ENCODE results near the gene FBP1.

FBP1 gene

GRCh38 chr9:94639061-94639998 is at the start of gene FBP1:
Gene FBP1, minus strand, starts transcription at chr9:94639518. Its CDS starts 208 bp downstream, at chr9:94639310.
- Histone ChIP-seq H3K4me1 (ENCODE audit: insufficient read depth, low read length) (peaks cover 6% of the 10 kb centered on the region; the same call in 1 of the 2 replicates), H3K27me3 (ENCODE audit: insufficient read depth, low read length) (peaks cover 75% of the 10 kb centered on the region), H3K9me3 (ENCODE audit: insufficient read depth, low read depth, low read length) (no peaks in the 10 kb centered on the region), H3K9ac (ENCODE audit: low read depth, low read length) (peak within 1 kb of the TSS; percentile 51; the same call in 1 of the 2 replicates), H3K4me3 (ENCODE audit: low read length) (peak within 1 kb of the TSS; percentile 71), H3K36me3 (ENCODE audit: insufficient read depth, low read depth, low read length) (no peaks in the 10 kb centered on the region), H3K27ac (ENCODE audit: low read length) (no peak within 1 kb of the TSS)

GRCh38 chr9:94687451-94687850 is 48.1 kb upstream of the FBP1 start:
- Histone ChIP-seq H3K36me3 (ENCODE audit: insufficient read depth, low read depth, low read length) (no peaks in the 10 kb centered on the region), H3K9ac (ENCODE audit: low read depth, low read length) (no peak overlapping the region), H3K9me3 (ENCODE audit: insufficient read depth, low read depth, low read length) (no peaks in the 10 kb centered on the region), H3K27ac (ENCODE audit: low read length) (no peak overlapping the region), H3K4me3 (ENCODE audit: low read length) (no peak overlapping the region), H3K4me1 (ENCODE audit: insufficient read depth, low read length) (no peaks in the 10 kb centered on the region), H3K27me3 (ENCODE audit: insufficient read depth, low read length) (no peaks in the 10 kb centered on the region)

- no peaks in the 10 kb centered on the region for H3K9me3 ChIP-seq (ENCODE audit: insufficient read depth, low read depth, low read length)
- H3K36me3 ChIP-seq (ENCODE audit: insufficient read depth, low read depth, low read length) = no peaks in the 10 kb centered on the region
- H3K4me3 ChIP-seq (ENCODE audit: low read length) = no peak overlapping the region
- H3K27ac ChIP-seq (ENCODE audit: low read length) = no peak overlapping the region
- H3K27me3 ChIP-seq (ENCODE audit: insufficient read depth, low read length) = no peaks in the 10 kb centered on the region
- no peak overlapping the region for H3K9ac ChIP-seq (ENCODE audit: low read depth, low read length)
- H3K4me1 ChIP-seq (ENCODE audit: insufficient read depth, low read length) = no peaks in the 10 kb centered on the region
These were observed 46.0 kb upstream of the FBP1 start for GRCh38 chr9:94685359-94685758.

GRCh38 chr9:94681508-94681907 is 42.2 kb upstream of the FBP1 start:
- no peaks in the 10 kb centered on the region for H3K4me1 ChIP-seq (ENCODE audit: insufficient read depth, low read length)
- no peaks in the 10 kb centered on the region for H3K9me3 ChIP-seq (ENCODE audit: insufficient read depth, low read depth, low read length)
- no peak overlapping the region for H3K4me3 ChIP-seq (ENCODE audit: low read length)
- H3K27me3 ChIP-seq (ENCODE audit: insufficient read depth, low read length) = no peaks in the 10 kb centered on the region
- no peak overlapping the region for H3K9ac ChIP-seq (ENCODE audit: low read depth, low read length)
- no peak overlapping the region for H3K27ac ChIP-seq (ENCODE audit: low read length)
- H3K36me3 ChIP-seq (ENCODE audit: insufficient read depth, low read depth, low read length) = no peaks in the 10 kb centered on the region

- Histone ChIP-seq H3K9ac (ENCODE audit: low read depth, low read length) (no peak overlapping the region), H3K4me3 (ENCODE audit: low read length) (no peak overlapping the region), H3K4me1 (ENCODE audit: insufficient read depth, low read length) (no peaks in the 10 kb centered on the region), H3K36me3 (ENCODE audit: insufficient read depth, low read depth, low read length) (no peaks in the 10 kb centered on the region), H3K27me3 (ENCODE audit: insufficient read depth, low read length) (no peaks in the 10 kb centered on the region), H3K9me3 (ENCODE audit: insufficient read depth, low read depth, low read length) (no peaks in the 10 kb centered on the region), H3K27ac (ENCODE audit: low read length) (no peak overlapping the region)
These were observed 41.3 kb upstream of the FBP1 start for GRCh38 chr9:94680621-94681020.

DNA sequence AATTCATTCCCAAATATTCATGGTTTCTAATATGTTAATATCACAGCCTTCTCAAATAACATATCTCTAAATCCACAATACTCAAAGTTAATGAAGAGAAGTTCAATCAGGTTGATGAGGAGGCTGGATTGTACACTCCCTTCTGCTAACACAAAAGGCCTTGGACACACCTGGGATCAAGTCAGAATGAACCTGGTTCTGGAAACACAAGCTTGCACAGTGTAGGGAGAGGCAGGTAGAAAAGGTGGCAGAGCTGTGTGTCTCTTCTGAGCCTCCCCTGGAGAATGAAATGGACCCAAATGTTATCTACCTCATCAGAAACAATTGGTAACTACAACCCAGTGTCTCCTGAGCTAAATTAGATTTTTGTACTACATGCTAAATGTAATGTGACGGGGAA is 40.7 kb upstream of the FBP1 start:
- H3K36me3 ChIP-seq (ENCODE audit: insufficient read depth, low read depth, low read length) = no peaks in the 10 kb centered on the region
- no peak overlapping the region for H3K4me3 ChIP-seq (ENCODE audit: low read length)
- H3K27me3 ChIP-seq (ENCODE audit: insufficient read depth, low read length) = no peaks in the 10 kb centered on the region
- no peaks in the 10 kb centered on the region for H3K4me1 ChIP-seq (ENCODE audit: insufficient read depth, low read length)
- H3K9ac ChIP-seq (ENCODE audit: low read depth, low read length) = no peak overlapping the region
- no peaks in the 10 kb centered on the region for H3K9me3 ChIP-seq (ENCODE audit: insufficient read depth, low read depth, low read length)
- no peak overlapping the region for H3K27ac ChIP-seq (ENCODE audit: low read length)

DNA sequence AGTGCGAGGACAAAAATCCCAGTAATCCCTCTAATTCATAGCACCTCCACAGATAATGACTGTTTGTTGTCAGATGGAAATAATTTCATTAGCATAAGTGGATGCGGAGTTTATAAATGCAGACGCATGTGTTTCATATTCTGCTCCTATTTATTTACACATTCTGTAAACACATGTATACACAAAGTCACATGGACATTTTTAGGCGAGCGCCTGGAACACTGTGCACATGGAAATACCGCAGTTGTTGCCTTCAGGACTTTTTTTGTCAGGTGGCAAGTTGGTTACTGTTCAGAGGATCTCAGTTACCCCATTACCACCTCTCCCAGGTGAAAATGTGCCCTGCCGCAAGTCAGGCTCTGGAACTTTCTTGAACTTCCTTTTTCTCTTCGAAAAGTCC is 40.3 kb upstream of the FBP1 start:
- no peak overlapping the region for H3K4me3 ChIP-seq (ENCODE audit: low read length)
- no peaks in the 10 kb centered on the region for H3K27me3 ChIP-seq (ENCODE audit: insufficient read depth, low read length)
- H3K9ac ChIP-seq (ENCODE audit: low read depth, low read length) = no peak overlapping the region
- no peaks in the 10 kb centered on the region for H3K36me3 ChIP-seq (ENCODE audit: insufficient read depth, low read depth, low read length)
- H3K27ac ChIP-seq (ENCODE audit: low read length) = no peak overlapping the region
- H3K4me1 ChIP-seq (ENCODE audit: insufficient read depth, low read length) = no peaks in the 10 kb centered on the region
- no peaks in the 10 kb centered on the region for H3K9me3 ChIP-seq (ENCODE audit: insufficient read depth, low read depth, low read length)

DNA sequence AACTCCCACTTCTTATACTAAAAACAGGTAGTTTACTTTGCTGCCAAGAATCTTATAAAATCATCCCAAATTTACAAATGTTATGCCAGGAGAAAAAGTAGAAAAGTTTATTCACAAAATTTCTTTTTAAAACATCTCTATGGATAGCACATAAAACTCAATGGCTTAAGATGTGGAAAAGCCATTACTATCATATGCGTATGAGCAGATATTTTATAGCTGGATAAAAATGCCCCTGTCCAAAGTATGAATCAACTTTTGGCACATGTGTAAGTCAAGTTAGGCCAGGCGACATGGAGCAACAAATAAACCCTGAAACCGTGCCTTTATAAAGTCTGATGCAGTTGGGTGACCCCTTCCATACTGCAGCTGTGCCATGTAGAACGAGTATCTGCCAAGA is 38.6 kb upstream of the FBP1 start:
- Histone ChIP-seq H3K4me1 (ENCODE audit: insufficient read depth, low read length) (no peaks in the 10 kb centered on the region), H3K9me3 (ENCODE audit: insufficient read depth, low read depth, low read length) (no peaks in the 10 kb centered on the region), H3K9ac (ENCODE audit: low read depth, low read length) (no peak overlapping the region), H3K27ac (ENCODE audit: low read length) (no peak overlapping the region), H3K36me3 (ENCODE audit: insufficient read depth, low read depth, low read length) (no peaks in the 10 kb centered on the region), H3K4me3 (ENCODE audit: low read length) (no peak overlapping the region), H3K27me3 (ENCODE audit: insufficient read depth, low read length) (no peaks in the 10 kb centered on the region)

DNA sequence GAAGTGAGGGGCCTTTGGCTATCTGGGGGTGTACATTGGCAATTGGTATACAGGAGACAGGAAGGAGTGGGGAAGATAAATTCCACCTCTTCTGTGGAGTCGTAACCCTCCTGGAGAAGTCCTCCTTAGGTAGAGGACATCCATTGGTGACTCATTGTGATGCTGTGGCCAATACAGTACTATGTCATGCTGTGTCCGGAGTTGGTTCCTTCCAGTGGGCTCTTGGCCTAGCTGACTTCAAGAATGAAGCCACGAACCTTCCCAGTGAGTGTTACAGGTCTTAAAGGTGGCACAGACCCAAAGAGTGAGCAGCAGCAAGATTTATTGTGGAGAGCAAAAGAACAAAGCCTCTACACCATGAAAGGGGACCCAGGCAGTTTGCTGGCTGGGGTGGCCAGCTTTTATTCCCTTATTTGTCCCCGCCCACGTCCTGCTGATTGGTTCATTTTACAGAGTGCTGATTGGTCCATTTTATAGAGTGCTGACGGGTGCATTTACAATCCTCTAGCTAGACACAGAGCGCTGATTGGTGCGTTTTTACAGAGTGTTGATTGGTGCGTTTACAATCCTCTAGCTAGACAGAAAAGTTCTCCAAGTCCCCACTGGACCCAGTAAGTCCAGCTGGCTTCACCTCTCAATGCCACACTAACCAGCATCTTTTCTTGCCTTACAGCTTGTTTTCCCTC is 37.3 kb upstream of the FBP1 start:
- Histone ChIP-seq H3K27ac (ENCODE audit: low read length) (no peak overlapping the region), H3K9ac (ENCODE audit: low read depth, low read length) (no peak overlapping the region), H3K4me3 (ENCODE audit: low read length) (no peak overlapping the region), H3K27me3 (ENCODE audit: insufficient read depth, low read length) (no peaks in the 10 kb centered on the region), H3K36me3 (ENCODE audit: insufficient read depth, low read depth, low read length) (no peaks in the 10 kb centered on the region), H3K9me3 (ENCODE audit: insufficient read depth, low read depth, low read length) (no peaks in the 10 kb centered on the region), H3K4me1 (ENCODE audit: insufficient read depth, low read length) (no peaks in the 10 kb centered on the region)

DNA sequence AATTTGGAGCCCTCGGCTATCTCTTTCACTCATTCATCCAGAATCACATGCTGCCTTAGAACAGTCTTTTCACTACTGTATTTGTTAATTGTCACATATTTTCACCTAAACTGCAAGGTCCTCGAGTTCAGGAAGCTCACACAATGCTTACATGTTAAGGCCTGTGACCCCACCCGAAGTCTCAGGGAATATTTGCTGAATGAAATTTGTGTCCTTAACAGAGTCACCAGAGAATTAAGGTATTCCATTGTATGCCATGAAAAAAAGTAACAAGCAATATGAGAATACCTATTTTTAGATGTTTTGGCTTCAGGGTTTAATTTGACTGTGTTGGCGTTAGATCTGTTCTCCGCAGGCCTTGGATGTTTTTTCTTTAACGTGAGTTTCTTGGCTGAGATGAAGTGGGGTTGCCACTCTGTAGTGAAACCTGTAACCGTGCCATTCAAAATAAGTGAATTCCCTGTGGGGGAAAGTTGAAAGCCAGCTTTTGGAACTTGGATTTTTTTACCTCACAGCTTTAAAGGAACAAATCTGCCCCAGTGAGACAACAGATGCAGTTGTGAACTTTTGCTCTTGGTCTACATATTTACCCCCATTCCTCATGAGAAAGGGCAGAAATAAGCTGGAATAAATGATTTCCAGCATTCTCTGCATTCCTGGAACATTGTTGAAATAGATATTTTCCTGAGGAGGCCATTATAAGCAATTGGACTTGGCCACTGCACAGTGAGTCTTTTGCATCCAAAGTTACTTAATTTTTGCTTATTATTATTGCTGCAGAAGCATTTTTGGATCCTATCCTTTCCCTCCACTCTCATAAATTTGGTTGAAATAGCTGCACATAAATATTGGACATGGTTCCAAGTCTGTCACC is 35.9 kb upstream of the FBP1 start:
- no peaks in the 10 kb centered on the region for H3K9me3 ChIP-seq (ENCODE audit: insufficient read depth, low read depth, low read length)
- H3K4me3 ChIP-seq (ENCODE audit: low read length) = no peak overlapping the region
- no peaks in the 10 kb centered on the region for H3K27me3 ChIP-seq (ENCODE audit: insufficient read depth, low read length)
- no peak overlapping the region for H3K9ac ChIP-seq (ENCODE audit: low read depth, low read length)
- H3K4me1 ChIP-seq (ENCODE audit: insufficient read depth, low read length) = no peaks in the 10 kb centered on the region
- H3K27ac ChIP-seq (ENCODE audit: low read length) = no peak overlapping the region
- no peaks in the 10 kb centered on the region for H3K36me3 ChIP-seq (ENCODE audit: insufficient read depth, low read depth, low read length)

- H3K36me3 ChIP-seq (ENCODE audit: insufficient read depth, low read depth, low read length) = no peaks in the 10 kb centered on the region
- H3K9ac ChIP-seq (ENCODE audit: low read depth, low read length) = no peak overlapping the region
- H3K27ac ChIP-seq (ENCODE audit: low read length) = no peak overlapping the region
These were observed 33.6 kb upstream of the FBP1 start for GRCh38 chr9:94672811-94673487.

More at GRCh38 chr9:94672811-94673487, 33.6 kb upstream of the FBP1 start:
- Histone ChIP-seq H3K27me3 (ENCODE audit: insufficient read depth, low read length) (no peaks in the 10 kb centered on the region), H3K4me3 (ENCODE audit: low read length) (no peak overlapping the region), H3K9me3 (ENCODE audit: insufficient read depth, low read depth, low read length) (no peaks in the 10 kb centered on the region), H3K4me1 (ENCODE audit: insufficient read depth, low read length) (no peaks in the 10 kb centered on the region)

All from iPS-20b (cell line).